OCI-LY3 (cell line): ENCODE results near the gene MUCL3.

Source experiments
- CTCF ChIP-seq: fragments of 200-600, 300-600 bp; sonication (generic); IDR thresholded peaks from 2 replicates; pipeline ENCODE4 v1.5.1; 2014; ENCODE audit warnings: antibody characterized with exemption, low read length, low read depth
- EZH2phosphoT487 ChIP-seq: fragments of 200-600 bp; shearing (Covaris generic); IDR thresholded peaks from 2 replicates; pipeline ENCODE4 v1.6.1; 2018; ENCODE audit warnings: antibody characterized with exemption, mixed run types, low read depth

GRCh38 chr6:30964075-30964474 lies 23.3 kb downstream of the MUCL3 start:
- no peak for TF ChIP-seq CTCF
- no peak for TF ChIP-seq EZH2phosphoT487
